Measurements from ENCODE around the gene FOS.

- TF ChIP-seq USF2 (IDR thresholded peaks at IDR 0.05; ENCODE audit: low read depth, low read length) (no peak), USF2 (CRISPR knock-in tag; IDR thresholded peaks at IDR 0.05; ENCODE audit: borderline replicate concordance) (no peak), NFYB (CRISPR knock-in tag; IDR thresholded peaks at IDR 0.05) (no peak), SIN3A (IDR thresholded peaks at IDR 0.05; ENCODE audit: borderline replicate concordance, low read depth, low read length) (no peak), TCF7L2 (IDR thresholded peaks at IDR 0.05; ENCODE audit: low read depth, low read length) (no peak), ZBTB25 (CRISPR knock-in tag; IDR thresholded peaks at IDR 0.05) (no peak), ZNF160 (CRISPR knock-in tag; IDR thresholded peaks at IDR 0.05) (no peak), ARID5B (CRISPR knock-in tag; IDR thresholded peaks at IDR 0.05) (no peak), ZC3H13 (CRISPR knock-in tag; IDR thresholded peaks at IDR 0.05) (no peak), MAFK (conservative IDR thresholded peaks at IDR 0.05 in 1 of 2, IDR thresholded peaks at IDR 0.05 in 1 of 2; ENCODE audit: low read length in 2 of 2) (no peak)
These were observed 20.4 kb upstream of the FOS start for GRCh38 chr14:75258079-75258802.
